K562 (cell line): ENCODE data around the gene BANP. TPM values are rescaled to one million over a fixed set of nuclear protein-coding genes. Genes with fewer than 3 reads are reported as not detected.

Source experiments
- SNRNP70 ChIP-seq: fragments of 200-400 bp; formaldehyde crosslinking; optimal IDR thresholded peaks from 2 replicates; pipeline ENCODE3; 2017; ENCODE audit warnings: low read depth, low read length
- ZBTB40 ChIP-seq, 2 experiments: fragments of 450-650 bp in 1 of 2; sonication (generic) in 1 of 2; formaldehyde crosslinking in 1 of 2; IDR thresholded peaks; 2 replicates each; pipeline versions ENCODE4 v1.7.1 to v1.9.0; 2016 to 2022; ENCODE audit warnings: inconsistent platforms in 1 of 2, mild to moderate bottlenecking in 1 of 2, missing genetic modification reagents in 1 of 2
- polyA plus RNA-seq, 8 experiments: library from polyadenylated mRNA; depleted of rRNA in 4 of 8; stranded (reverse) in 5 of 8; unstranded in 3 of 8; fragments of >200 nt; fragmentation: Nextera tagmentation in 2 of 8; fragmentation: Illumina TruSeq in 1 of 8; extraction: Ambion mirVana in 2 of 8; extraction: Trizol in 1 of 8; gene quantifications; 2 replicates each; pipeline versions ENCODE4 v1.2.1 to v1.2.3, GENCODE V29; 2011 to 2014; ENCODE audit warnings: inconsistent platforms in 1 of 8, missing spikeins in 1 of 8
- total RNA-seq, 7 experiments: library from RNA; depleted of rRNA in 6 of 7; stranded (reverse); fragments of >200 nt in 6 of 7; fragmentation: Illumina TruSeq in 2 of 7; extraction: Trizol in 2 of 7; gene quantifications; 2 replicates each; pipeline versions ENCODE4 v1.2.1 to v1.2.3, GENCODE V29; 2011 to 2021; ENCODE audit warnings: low replicate concordance in 1 of 7
- TF ChIP-seq, protein P1 (sequence below): fragments of 200-600 bp; sonication (generic); IDR thresholded peaks from one replicate; pipeline ENCODE4 v1.6.1; 2012; ENCODE audit warnings: mild to moderate bottlenecking, low read depth, low read length, inconsistent platforms
- TF ChIP-seq, protein P2 (sequence below): fragments of 450-650 bp; conservative IDR thresholded peaks from 2 replicates; pipeline ENCODE4 v1.6.1; 2016; ENCODE audit warnings: missing genetic modification characterization, low read depth, mild to moderate bottlenecking, control low read depth, missing compliant biosample characterization

The BANP gene
- total and polyA plus RNA-seq, 9 of the 15 experiments (the other 6 are each of a cell fraction or from before 2014, with no cell fraction given), result 4.6 to 22.1 (median 15.6) TPM

DNA sequence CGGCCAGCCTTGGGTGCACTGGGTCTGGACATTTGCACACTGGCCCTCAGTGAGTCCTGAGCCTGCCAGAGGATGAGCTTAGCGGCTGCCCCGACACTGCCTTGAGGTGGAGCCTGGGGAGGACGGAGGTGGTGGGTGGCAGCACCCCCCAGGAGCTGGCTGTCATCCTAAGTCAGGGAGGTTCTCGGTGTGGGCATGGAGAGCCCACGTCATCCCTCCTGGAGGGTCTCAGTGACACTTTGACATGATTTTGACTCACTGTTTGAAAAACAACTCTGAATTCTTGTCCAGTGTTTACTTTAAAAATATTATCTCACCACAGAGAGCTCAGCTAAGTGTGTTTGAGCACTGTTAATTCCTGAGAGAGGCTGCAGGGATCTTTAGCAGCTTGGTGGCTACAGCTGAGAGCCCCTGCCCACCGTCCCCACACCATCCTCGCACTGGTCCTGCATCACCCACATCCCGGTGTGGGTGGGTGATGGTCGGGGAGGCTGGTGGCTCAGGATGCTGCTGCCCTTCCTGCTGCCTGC lies 63.1 kb downstream of the BANP start (continued):
- TF ChIP-seq, protein P1, sequence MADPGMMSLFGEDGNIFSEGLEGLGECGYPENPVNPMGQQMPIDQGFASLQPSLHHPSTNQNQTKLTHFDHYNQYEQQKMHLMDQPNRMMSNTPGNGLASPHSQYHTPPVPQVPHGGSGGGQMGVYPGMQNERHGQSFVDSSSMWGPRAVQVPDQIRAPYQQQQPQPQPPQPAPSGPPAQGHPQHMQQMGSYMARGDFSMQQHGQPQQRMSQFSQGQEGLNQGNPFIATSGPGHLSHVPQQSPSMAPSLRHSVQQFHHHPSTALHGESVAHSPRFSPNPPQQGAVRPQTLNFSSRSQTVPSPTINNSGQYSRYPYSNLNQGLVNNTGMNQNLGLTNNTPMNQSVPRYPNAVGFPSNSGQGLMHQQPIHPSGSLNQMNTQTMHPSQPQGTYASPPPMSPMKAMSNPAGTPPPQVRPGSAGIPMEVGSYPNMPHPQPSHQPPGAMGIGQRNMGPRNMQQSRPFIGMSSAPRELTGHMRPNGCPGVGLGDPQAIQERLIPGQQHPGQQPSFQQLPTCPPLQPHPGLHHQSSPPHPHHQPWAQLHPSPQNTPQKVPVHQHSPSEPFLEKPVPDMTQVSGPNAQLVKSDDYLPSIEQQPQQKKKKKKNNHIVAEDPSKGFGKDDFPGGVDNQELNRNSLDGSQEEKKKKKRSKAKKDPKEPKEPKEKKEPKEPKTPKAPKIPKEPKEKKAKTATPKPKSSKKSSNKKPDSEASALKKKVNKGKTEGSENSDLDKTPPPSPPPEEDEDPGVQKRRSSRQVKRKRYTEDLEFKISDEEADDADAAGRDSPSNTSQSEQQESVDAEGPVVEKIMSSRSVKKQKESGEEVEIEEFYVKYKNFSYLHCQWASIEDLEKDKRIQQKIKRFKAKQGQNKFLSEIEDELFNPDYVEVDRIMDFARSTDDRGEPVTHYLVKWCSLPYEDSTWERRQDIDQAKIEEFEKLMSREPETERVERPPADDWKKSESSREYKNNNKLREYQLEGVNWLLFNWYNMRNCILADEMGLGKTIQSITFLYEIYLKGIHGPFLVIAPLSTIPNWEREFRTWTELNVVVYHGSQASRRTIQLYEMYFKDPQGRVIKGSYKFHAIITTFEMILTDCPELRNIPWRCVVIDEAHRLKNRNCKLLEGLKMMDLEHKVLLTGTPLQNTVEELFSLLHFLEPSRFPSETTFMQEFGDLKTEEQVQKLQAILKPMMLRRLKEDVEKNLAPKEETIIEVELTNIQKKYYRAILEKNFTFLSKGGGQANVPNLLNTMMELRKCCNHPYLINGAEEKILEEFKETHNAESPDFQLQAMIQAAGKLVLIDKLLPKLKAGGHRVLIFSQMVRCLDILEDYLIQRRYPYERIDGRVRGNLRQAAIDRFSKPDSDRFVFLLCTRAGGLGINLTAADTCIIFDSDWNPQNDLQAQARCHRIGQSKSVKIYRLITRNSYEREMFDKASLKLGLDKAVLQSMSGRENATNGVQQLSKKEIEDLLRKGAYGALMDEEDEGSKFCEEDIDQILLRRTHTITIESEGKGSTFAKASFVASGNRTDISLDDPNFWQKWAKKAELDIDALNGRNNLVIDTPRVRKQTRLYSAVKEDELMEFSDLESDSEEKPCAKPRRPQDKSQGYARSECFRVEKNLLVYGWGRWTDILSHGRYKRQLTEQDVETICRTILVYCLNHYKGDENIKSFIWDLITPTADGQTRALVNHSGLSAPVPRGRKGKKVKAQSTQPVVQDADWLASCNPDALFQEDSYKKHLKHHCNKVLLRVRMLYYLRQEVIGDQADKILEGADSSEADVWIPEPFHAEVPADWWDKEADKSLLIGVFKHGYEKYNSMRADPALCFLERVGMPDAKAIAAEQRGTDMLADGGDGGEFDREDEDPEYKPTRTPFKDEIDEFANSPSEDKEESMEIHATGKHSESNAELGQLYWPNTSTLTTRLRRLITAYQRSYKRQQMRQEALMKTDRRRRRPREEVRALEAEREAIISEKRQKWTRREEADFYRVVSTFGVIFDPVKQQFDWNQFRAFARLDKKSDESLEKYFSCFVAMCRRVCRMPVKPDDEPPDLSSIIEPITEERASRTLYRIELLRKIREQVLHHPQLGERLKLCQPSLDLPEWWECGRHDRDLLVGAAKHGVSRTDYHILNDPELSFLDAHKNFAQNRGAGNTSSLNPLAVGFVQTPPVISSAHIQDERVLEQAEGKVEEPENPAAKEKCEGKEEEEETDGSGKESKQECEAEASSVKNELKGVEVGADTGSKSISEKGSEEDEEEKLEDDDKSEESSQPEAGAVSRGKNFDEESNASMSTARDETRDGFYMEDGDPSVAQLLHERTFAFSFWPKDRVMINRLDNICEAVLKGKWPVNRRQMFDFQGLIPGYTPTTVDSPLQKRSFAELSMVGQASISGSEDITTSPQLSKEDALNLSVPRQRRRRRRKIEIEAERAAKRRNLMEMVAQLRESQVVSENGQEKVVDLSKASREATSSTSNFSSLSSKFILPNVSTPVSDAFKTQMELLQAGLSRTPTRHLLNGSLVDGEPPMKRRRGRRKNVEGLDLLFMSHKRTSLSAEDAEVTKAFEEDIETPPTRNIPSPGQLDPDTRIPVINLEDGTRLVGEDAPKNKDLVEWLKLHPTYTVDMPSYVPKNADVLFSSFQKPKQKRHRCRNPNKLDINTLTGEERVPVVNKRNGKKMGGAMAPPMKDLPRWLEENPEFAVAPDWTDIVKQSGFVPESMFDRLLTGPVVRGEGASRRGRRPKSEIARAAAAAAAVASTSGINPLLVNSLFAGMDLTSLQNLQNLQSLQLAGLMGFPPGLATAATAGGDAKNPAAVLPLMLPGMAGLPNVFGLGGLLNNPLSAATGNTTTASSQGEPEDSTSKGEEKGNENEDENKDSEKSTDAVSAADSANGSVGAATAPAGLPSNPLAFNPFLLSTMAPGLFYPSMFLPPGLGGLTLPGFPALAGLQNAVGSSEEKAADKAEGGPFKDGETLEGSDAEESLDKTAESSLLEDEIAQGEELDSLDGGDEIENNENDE, result no peak
- TF ChIP-seq SNRNP70 (no peak), ZBTB40 (IDR thresholded peaks at IDR 0.05) (no peak), ZBTB40 (CRISPR knock-in tag; IDR thresholded peaks at IDR 0.05) (no peak)
- TF ChIP-seq, protein P2, sequence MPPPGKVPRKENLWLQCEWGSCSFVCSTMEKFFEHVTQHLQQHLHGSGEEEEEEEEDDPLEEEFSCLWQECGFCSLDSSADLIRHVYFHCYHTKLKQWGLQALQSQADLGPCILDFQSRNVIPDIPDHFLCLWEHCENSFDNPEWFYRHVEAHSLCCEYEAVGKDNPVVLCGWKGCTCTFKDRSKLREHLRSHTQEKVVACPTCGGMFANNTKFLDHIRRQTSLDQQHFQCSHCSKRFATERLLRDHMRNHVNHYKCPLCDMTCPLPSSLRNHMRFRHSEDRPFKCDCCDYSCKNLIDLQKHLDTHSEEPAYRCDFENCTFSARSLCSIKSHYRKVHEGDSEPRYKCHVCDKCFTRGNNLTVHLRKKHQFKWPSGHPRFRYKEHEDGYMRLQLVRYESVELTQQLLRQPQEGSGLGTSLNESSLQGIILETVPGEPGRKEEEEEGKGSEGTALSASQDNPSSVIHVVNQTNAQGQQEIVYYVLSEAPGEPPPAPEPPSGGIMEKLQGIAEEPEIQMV (tag), result no peak
